HG03064 (cell line): Measurements from ENCODE around the gene PLPP1.

Experiments
- ATAC-seq: cut with Tn5 transposase; IDR thresholded peaks from one replicate; pipeline ENCODE4 v1.9.1; 2021; ENCODE audit warnings: low read depth; ENCODE audit not compliant: unreplicated experiment

The PLPP1 gene

DNA sequence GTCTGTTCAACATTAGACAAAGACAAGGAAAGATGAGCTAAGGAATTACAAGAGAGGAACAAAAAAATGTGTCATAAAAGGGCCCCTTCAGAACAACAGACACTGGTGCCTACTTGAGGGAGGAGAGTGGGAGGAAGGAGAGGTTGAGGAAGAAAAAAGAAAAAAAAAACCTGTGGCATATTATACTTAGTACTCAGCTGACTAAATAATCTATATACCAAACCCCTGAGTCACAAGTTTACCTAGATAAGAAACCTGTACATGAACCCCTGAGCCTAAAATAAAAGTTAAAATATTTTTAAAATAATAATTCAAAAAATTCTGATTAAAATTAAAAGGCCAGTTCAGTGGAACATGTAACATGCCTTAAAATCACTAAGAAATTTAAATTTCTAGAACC is 119.7 kb downstream of the PLPP1 start:
- no peak for ATAC-seq

DNA sequence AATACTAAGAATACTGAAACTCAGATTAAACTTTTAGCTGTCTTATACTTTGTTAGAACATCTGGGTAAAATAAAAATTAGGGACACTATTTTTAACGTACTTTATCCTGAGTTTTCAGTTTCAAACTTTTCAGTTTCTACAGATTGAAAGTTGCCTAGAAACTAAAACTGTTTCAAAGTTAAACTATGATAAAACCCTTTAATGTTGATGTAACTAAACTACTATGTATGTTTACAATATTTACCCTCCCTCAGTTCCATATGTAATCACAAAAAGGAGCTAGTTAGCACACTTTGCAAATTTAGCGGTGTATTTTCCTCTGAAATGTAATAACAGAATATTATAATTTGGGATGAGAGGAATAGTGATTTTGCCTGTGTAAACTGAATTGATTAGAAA is 121.1 kb downstream of the PLPP1 start:
- no peak for ATAC-seq

DNA sequence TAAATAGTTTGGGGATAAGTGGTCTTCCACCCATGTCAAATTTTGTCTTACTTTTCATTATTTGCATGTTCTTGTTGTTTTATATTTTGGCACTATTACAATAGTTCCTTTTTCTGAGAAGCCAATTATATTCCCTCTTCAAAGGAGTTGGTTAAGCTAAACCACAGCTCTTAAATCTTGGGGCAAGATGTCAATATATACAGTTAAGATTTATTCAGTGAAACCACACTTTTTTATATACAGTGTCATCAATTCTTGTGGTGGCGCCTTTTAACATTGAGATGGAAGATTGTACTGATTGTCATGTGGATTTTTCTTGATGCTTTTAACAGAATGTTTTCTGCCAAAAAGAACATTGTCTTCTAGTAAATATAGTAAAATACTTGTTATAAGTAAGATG is 122.9 kb downstream of the PLPP1 start:
- ATAC-seq: no peak

DNA sequence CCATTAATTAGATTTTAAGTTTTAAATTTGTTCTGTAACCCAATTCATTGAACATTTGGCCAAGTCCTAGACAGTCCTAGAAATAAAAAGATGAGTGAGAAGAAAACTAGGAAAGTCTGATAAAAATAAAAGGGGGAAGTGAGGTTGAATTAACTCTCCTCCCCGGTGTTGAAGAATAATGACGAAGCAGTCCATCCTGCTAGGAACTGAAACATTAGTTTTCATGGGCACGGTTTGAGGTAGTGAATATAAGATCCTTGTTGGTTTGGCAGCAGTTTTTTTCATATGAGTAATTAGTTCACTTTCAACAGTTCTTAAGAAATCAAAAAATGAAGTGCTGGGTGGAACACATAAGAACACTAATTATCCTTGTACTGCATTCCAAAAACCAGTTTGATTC is 123.9 kb downstream of the PLPP1 start:
- no peak for ATAC-seq

DNA sequence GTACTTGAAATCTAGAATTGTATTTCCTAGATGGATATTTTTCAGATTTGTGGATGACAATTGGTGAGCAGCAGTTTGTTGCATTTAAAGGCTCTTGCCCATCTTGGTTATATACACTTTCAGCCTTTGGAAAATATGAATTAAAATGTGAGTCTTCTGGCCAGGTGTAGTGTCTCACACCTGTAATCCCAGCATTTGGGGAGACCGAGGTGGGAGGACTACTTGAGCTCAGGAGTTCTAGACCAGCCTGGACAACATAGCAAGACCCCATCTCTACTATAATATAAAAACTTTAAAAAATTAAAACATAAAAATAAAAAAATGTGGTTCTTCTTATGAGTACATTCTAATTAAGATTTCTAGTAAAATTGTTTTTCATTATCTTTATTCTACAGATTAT is 125.0 kb downstream of the PLPP1 start:
- no peak for ATAC-seq

DNA sequence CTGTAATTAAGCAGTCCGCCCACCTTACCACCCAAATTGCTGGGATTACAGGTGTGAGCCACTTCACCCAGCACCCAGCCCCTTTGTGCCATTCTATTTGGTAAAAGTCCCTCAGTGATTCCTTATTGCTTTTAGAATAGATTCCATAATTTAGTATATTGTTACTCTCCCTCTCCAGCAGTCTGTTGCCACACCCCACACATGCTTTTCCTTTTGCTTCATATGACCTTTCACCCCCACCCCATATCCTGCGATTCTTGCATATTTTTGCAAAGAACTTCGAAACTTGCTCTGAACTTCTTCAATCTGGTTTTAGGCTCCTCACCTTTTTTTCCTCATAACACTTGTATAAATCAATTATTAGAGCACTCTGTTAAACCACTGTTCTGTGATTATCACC is 126.8 kb downstream of the PLPP1 start:
- ATAC-seq: no peak

DNA sequence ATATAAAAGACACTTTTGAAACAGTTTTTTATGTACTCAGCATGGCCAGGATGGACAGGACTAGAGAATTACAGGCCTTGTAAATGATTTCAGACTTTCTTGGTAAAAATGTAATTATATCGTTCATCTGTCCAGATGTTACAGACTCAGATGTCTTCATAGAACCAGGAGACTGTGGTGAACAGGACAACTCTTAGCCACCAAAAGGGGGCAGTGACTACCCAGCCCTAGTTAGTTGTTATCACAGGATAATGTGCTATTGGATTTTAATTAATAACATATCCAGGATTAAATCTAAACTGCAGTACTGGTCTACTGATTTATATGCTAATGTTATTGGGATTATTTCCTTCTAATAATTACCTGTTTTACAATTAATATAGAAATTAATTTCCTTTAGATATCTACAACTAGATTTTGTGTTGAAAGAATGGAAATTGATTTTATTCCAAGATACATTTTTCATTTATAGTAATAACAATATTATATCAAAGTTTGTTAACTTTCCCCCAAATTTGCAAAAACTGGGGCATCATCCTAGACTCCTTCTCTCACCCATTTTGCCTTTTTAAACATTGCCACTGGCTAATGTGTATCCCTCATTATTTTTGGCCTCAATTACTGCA is 127.6 kb downstream of the PLPP1 start:
- no peak for ATAC-seq

DNA sequence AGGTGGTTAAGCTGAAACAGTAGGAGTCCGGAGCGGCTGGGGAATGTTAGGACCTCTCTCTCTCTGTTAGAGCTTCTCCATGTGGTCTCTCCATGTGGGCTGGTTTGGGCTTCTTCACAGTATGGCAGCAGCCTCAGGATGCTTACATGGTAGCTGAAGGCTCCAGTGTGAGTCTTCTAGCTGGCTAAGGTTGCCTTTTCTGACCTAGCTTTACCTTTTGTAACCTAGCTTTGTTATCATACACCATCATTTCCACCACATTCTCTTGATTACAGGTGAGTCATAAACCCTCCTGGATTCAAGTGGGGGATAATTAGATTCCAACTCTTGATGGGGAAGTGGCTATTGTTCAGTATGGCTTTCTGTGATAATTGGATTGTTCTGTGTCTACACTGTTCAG is 128.5 kb downstream of the PLPP1 start:
- no peak for ATAC-seq

DNA sequence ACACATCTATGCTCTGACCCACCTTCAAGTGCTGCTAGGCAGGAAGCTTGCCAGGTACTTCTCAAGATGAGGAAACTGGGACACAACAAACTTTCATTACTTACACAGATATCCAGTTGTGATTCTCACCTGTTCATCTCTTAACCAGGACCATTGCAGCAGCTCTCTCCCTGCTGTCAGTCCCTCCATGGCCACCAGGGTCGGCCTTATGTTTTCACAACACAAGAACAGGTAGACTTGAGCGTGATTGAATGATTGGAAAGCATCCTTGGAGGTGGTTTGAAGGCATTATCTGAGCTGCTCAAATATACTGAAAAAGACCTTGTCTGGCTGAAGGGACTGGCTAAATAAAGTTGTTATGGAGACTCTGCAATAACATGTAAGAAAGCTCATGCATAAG is 132.6 kb downstream of the PLPP1 start:
- ATAC-seq: no peak

DNA sequence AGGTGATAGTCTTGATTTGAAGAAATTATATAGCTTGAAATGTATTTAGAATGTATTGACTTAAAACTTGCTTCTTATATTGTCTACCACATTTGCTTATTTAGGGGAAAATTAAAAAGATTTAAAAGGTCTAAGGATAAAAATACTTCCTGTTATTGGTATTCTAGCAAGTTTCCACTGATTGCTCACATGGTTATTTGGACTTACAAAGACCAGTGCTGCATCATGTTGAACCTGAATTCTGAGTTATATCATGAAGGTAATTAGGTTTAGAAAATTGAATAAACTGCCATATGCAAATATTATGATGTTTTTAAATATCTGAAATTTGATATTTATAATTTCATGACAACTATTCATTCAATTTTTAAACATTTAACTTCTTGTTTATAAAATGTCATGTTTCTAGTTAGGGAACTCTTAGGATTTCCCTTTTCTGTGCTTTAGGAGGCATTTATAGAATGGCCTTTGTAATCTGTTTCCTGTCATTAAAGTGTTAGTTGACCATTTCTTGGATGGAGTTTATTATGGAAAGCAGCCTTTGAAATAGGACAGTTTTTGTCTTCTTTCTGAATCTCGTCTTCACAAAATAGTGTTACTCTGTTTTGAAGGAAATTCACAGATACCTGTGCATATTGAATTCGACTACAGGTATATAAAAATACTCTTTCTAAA is 141.1 kb downstream of the PLPP1 start:
- no peak for ATAC-seq

DNA sequence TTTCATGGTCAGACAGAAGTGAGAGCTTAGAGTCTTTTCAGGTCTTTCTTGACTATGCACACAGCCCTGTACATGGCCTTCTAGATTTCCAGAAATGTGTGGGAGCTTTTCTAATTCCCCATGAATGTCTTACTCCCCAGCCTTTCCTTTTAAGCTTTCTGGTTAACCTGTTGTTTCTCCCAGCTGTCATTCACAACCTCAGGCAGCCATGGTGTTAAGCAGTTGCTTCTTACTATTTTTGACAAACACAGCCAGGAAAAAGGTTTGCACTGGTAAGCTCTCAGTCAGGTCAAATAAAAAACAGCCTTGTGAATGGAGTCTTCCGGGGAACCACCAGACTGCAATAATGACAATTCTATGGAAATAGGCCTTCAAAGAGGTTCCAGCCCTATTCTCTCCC is 142.1 kb downstream of the PLPP1 start:
- ATAC-seq: no peak

DNA sequence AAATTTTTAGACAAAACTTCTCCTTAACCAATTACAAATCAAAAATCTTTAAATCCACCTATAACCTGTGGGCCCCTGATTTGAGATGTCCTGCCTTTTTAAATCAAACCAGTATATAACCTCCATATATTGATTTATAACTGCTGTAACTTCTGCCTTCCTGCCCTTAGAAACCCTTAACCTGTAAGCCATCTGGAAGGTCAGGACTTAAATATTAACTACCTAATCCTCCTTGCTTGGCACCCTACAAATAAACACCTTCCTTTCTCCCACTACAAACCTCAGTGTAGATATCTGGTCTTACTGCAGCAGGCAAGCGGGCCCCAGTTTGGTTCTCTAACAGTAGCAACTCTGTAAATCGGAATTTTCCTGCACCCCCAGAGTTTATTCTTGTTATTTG is 143.1 kb downstream of the PLPP1 start:
- ATAC-seq: no peak

DNA sequence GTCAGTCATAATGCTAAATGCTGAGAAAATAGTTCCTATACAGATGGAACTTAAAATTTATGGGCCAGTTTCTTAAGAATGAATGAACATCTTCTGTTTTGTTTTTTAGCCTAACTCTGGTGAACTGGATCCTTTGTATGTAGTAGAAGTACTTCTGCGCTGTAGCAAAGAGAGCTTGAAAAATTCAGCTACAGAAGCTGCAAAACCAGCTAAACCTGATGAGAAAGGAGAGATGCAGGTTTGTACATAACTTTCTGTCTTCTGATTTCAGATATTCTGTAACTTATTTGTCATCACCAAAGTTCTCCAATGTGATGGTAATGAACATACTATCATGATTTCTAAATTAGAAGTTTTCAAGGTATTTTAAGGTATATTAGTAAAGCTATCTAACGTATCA is 146.9 kb downstream of the PLPP1 start:
- no peak for ATAC-seq

DNA sequence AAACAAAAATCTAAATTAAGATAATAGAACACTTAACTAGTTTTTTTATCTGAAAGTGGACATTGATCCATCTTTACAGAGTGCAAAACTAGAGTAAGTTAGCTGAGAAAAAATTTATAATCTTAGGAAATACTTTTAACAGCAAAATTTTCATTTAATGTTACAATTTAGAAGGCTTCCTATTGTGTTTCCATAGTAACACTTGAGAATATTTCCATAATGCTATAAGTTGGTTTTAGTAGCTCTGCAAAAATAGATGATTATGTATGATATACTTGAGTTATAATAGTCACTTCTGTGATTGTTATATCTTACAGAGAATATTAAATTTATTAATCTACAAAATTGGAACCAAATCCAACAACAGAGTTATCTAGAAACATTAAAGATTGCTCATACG is 148.4 kb downstream of the PLPP1 start:
- no peak for ATAC-seq

DNA sequence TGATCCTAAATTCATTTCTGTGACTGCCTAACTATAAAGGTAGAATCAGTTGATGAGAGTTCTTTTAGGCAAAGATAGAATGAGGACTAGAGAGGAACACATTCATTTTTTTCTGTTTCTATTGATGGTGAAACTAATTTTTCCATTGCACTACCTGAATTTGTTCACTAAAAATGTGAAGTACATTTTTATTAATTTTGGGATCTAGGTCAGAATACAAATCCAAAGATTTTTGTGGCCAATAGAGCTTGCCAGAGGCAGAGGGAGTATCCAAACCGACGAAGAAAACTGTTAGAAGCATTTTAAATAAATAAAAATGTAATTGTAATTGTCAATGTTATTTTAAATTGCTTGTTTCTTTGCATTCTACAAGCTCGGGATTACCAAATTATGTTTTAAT is 148.9 kb downstream of the PLPP1 start:
- no peak for ATAC-seq

DNA sequence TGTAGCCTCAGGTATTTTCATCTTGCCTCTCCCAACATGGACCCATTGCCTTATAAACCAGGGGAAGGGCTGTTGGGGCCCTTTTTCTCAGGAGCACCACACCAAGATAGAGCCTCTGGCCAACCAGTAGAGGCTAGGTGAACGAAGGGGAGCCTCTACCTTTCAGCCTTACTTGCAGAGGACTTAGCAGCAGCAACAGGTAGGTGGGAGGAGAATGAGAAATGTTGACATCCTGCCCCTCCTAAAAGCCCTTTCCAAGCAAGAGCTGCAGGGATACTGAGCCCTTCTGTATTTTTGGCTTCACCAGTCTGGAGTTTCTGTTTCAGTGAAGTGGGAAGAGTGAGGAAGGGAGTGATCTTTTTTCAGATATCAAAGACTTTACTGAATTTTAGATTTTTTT is 149.5 kb downstream of the PLPP1 start:
- ATAC-seq: no peak

DNA sequence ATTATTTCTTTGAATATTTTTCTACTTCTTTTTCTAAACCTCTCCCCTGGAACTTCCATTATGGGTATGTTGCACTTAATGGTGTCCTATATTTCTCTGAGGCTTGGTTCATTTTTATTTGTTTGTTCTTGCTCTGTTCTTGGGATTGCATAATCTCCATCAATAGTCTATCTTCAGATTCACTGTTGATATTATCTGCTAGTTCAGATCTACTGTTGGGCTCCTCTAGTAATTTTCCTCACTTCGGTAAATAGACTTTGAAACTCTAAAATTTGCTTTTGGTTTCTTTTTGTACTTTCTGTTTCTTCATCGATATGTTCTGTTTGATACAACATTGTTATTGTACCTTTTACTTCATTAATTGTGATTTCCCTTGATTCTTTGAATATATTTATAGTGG is 150.7 kb downstream of the PLPP1 start:
- no peak for ATAC-seq

DNA sequence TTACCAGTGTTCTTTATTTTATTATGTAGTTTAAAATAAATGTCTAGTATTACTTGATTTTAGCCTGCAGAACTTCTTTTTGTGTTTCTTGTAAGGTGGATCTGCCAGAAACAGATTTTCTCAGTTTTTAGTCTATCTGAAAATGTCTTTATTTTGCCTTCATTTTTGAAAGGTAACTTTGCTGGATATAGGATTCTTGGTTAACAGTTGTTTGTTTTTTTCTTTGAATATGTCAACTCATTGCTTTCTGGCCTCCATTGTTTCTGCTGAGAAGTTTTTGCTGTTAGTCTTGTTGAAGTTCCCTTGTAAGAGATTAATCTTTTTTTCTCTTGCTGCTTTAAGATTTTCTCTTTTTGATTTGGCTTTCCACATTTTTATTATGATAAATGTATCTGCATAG is 151.5 kb downstream of the PLPP1 start:
- no peak for ATAC-seq

DNA sequence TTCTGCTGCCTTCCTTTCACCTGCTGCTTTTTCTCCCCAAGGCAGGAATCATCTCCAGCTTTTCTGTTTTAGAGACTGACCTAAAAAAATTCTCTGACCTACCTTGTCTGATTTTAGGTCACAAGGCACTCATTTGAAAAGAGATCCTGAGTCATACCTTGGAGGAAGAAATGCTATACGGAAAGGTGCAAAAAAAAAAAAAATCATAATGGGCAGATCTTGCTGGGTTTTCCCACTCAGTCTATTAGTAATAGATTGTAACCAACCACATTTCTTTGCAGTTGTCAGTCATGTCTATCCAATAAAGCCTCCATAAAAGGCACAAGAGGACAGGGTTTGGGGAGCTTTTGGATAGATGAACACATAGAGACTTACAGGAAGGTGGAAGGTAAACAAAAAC is 157.0 kb downstream of the PLPP1 start:
- ATAC-seq: no peak
